Psoas muscle (tissue), 8 donors: ENCODE data around the gene MORN5. TPM values are rescaled to one million over a fixed set of nuclear protein-coding genes. Genes with fewer than 3 reads are reported as not detected.

ENCODE experiments used
- ATAC-seq, 4 donors: fragments of 200-7000 bp; cut with Tn5 transposase; one replicate each; pipeline ENCODE4 v1.9.1; 2020; ENCODE audit warnings: moderate library complexity in 3 of 4, mild to moderate bottlenecking in 2 of 4
- DNase-seq, 2 donors: peaks; one replicate each; pipeline ENCODE4 v3.0.0-alpha.2; 2020
- H3K27ac ChIP-seq: fragments of 200-600 bp; one replicate; pipeline ENCODE4 v1.8.0; 2022
- H3K27me3 ChIP-seq, 3 donors: fragments of 200-600 bp in 1 of 3; one replicate each; pipeline versions ENCODE4 v1.6.1 to v1.8.0; 2013 to 2022; ENCODE audit warnings: low read length in 2 of 3, mild to moderate bottlenecking in 2 of 3, moderate library complexity in 1 of 3; ENCODE audit not compliant: insufficient read depth in 3 of 3
- H3K36me3 ChIP-seq, 2 donors: fragments of 200-600 bp in 1 of 2; one replicate each; pipeline versions ENCODE4 v1.6.1 to v1.8.0; 2013 to 2022; ENCODE audit warnings: low read depth in 1 of 2, mild to moderate bottlenecking in 1 of 2, moderate library complexity in 1 of 2; ENCODE audit not compliant: insufficient read depth in 1 of 2
- H3K4me1 ChIP-seq: fragments of 200-600 bp; one replicate; pipeline ENCODE4 v1.8.0; 2022
- H3K4me3 ChIP-seq: fragments of 200-600 bp; one replicate; pipeline ENCODE4 v1.8.0; 2022; ENCODE audit warnings: mild to moderate bottlenecking
- H3K9me3 ChIP-seq: fragments of 200-600 bp; one replicate; pipeline ENCODE4 v1.8.0; 2022
- WGBS, 3 donors: extraction: QIAGEN DNeasy Blood & Tissue Kit; methylation state at CpG; one replicate each; pipeline versions ENCODE4 v1.1.6 to v1.1.7; 2013; 5-methylcytosine and 5-hydroxymethylcytosine counted together
- intact Hi-C, 2 donors: fragments of 100-400 bp; cut with DNase I; formaldehyde crosslinking; loops; one replicate each; pipeline versions ENCODE4 v1.11.0 to v1.14.2; 2022
- polyA plus RNA-seq, 3 donors: library from polyadenylated mRNA; stranded (reverse); fragments of 200-250 nt; gene quantifications; one replicate each; pipeline ENCODE4 v1.2.3, GENCODE V29; 2013
- total RNA-seq, 4 donors: library from RNA; stranded (reverse); fragmentation: NEBNext Ultra II Directional in 2 of 4; extraction: Animal tissue kit (Norgen Biotek cat#: 25700) in 2 of 4; gene quantifications; one replicate each; pipeline versions ENCODE4 v1.2.1 to v1.2.4, GENCODE V29; 2021 to 2023
- TF ChIP-seq, protein P1 (sequence below): fragments of 200-600 bp; IDR thresholded peaks from one replicate; pipeline ENCODE4 v1.8.0; 2022; ENCODE audit warnings: antibody characterized with exemption
- donor health status: healthy with polysubstance abuse.
- donor health status: DM: no; HTN: no; CAD: no; lungs with moderate emphysema.
- donor health status: Bipolar disorder and iron deficiency.
- donor health status: healthy.
- donor health status: DM: yes; HTN: yes; CAD: no.
- donor health status: DM: no; HTN: no; CAD: no.
- donor health status: DM: no; HTN: no; CAD: no.
- donor health status: DM: yes; HTN: yes; CAD: no.

MORN5 gene
- total and polyA plus RNA-seq, 7 donors: not detected

- intact Hi-C loops: no loop called here
- WGBS, 3 donors: 52 to 68% (median 64%) methylated on average over 3 of the region's 3 CpGs
- DNase-seq: no peak
- Histone ChIP-seq H3K4me3 (no peak overlapping the region), H3K27me3 (peaks cover 0 to 4% (median 0%) of the 10 kb centered on the region in 3 donors), H3K36me3 (no peaks in the 10 kb centered on the region), H3K27ac (no peak overlapping the region), H3K4me1 (no peaks in the 10 kb centered on the region), H3K9me3 (no peaks in the 10 kb centered on the region)
- ATAC-seq: no peak
- TF ChIP-seq, protein P1, sequence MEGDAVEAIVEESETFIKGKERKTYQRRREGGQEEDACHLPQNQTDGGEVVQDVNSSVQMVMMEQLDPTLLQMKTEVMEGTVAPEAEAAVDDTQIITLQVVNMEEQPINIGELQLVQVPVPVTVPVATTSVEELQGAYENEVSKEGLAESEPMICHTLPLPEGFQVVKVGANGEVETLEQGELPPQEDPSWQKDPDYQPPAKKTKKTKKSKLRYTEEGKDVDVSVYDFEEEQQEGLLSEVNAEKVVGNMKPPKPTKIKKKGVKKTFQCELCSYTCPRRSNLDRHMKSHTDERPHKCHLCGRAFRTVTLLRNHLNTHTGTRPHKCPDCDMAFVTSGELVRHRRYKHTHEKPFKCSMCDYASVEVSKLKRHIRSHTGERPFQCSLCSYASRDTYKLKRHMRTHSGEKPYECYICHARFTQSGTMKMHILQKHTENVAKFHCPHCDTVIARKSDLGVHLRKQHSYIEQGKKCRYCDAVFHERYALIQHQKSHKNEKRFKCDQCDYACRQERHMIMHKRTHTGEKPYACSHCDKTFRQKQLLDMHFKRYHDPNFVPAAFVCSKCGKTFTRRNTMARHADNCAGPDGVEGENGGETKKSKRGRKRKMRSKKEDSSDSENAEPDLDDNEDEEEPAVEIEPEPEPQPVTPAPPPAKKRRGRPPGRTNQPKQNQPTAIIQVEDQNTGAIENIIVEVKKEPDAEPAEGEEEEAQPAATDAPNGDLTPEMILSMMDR: no peak
Measured at GRCh38 chr9:122168356-122168755, 8.6 kb downstream of the MORN5 start.

GRCh38 chr9:122172131-122172530 lies 12.4 kb downstream of the MORN5 start:
- intact Hi-C loops: no loop called here

GRCh38 chr9:122173670-122174069 lies 14.0 kb downstream of the MORN5 start:
- 69 to 78% (median 70%) methylated on average over 3 of the region's 3 CpGs for WGBS, 3 donors
- H3K27ac ChIP-seq: no peak overlapping the region
- TF ChIP-seq, protein P1: no peak

More at GRCh38 chr9:122172131-122172530, 12.4 kb downstream of the MORN5 start:
- H3K36me3 ChIP-seq: no peaks in the 10 kb centered on the region
- no peak for DNase-seq
- WGBS, 3 donors: 67 to 72% (median 69%) methylated on average over 7 of the region's 7 CpGs
- H3K27ac ChIP-seq: no peak overlapping the region
- TF ChIP-seq, protein P1: no peak
- peaks cover 0 to 10% (median 2%) of the 10 kb centered on the region in 3 donors for H3K27me3 ChIP-seq
- ATAC-seq: no peak
- no peaks in the 10 kb centered on the region for H3K9me3 ChIP-seq
- no peaks in the 10 kb centered on the region for H3K4me1 ChIP-seq
- no peak overlapping the region for H3K4me3 ChIP-seq

DNA sequence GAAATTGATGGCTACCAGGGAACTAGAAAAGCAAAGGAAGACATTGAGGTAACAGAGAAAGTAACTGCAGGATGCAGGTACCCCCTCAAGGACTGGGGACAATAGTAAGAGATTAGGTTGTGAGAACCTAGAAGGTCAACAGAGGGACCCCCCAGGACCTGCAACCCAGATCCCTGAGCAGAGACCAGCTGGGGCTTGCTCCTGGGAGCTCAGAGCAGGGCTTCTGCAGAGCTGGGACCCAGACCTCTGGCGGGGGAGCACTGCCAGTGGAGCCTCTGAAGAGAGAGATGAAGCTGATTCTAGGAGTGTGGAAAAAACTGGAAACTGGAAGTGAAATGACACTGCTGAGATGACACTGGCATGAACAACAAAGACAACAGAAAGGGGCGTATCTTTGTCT lies 17.2 kb downstream of the MORN5 start:
- H3K27me3 ChIP-seq: peaks cover 2 to 14% (median 3%) of the 10 kb centered on the region in 3 donors
- no peak overlapping the region for H3K4me3 ChIP-seq
- H3K36me3 ChIP-seq: no peaks in the 10 kb centered on the region
- H3K27ac ChIP-seq: no peak overlapping the region
- 49 to 71% (median 70%) methylated on average over 2 of the region's 2 CpGs for WGBS, 3 donors
- TF ChIP-seq, protein P1: no peak
- intact Hi-C loops: no loop called here
- H3K9me3 ChIP-seq: no peaks in the 10 kb centered on the region
- no peaks in the 10 kb centered on the region for H3K4me1 ChIP-seq
- no peak for DNase-seq
- no peak for ATAC-seq

More at GRCh38 chr9:122173670-122174069, 14.0 kb downstream of the MORN5 start:
- no peak for ATAC-seq
- intact Hi-C loops: no loop called here
- Histone ChIP-seq H3K4me1 (no peaks in the 10 kb centered on the region), H3K4me3 (no peak overlapping the region), H3K36me3 (no peaks in the 10 kb centered on the region), H3K27me3 (peaks cover 2 to 10% (median 3%) of the 10 kb centered on the region in 3 donors), H3K9me3 (no peaks in the 10 kb centered on the region)
- DNase-seq: no peak

- no peak for ATAC-seq
- TF ChIP-seq, protein P1: no peak
- Histone ChIP-seq H3K4me1 (no peaks in the 10 kb centered on the region), H3K27me3 (peaks cover 0 to 20% (median 5%) of the 10 kb centered on the region in 3 donors), H3K27ac (no peak overlapping the region), H3K9me3 (no peaks in the 10 kb centered on the region), H3K4me3 (no peak overlapping the region), H3K36me3 (no peaks in the 10 kb centered on the region)
- 51 to 76% (median 69%) methylated on average over 5 of the region's 5 CpGs for WGBS, 3 donors
- DNase-seq: no peak
- intact Hi-C loops: no loop called here
Measured at GRCh38 chr9:122179054-122179689, 19.5 kb downstream of the MORN5 start.
